ENCODE measurements around the gene LEF1. TPM values are rescaled to one million over a fixed set of nuclear protein-coding genes. Genes with fewer than 3 reads are reported as not detected.

LEF1 gene
- total RNA-seq, 4 donors from 2014 or later: 2.2 to 8.3 (median 3.7) TPM

DNA sequence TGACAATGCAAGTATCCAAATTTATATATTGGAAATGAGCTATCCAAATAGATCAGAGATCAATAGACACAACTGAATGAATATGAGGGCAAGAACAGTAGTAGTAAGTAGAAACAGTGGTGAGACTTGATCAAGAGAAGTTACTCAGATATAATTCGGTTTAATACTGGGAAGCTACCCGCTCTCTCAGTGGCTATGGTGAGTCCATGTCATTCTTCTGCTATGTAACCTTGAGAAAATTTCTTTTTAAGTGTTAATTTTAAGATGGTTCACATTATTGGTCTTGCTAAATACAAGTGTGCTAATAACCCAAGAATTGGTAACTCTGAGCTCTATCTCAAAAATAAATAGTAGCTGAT, 53.6 kb downstream of the LEF1 start:
- no peak for ATAC-seq (ENCODE audit: low FRiP score)
- TF ChIP-seq, protein P1, sequence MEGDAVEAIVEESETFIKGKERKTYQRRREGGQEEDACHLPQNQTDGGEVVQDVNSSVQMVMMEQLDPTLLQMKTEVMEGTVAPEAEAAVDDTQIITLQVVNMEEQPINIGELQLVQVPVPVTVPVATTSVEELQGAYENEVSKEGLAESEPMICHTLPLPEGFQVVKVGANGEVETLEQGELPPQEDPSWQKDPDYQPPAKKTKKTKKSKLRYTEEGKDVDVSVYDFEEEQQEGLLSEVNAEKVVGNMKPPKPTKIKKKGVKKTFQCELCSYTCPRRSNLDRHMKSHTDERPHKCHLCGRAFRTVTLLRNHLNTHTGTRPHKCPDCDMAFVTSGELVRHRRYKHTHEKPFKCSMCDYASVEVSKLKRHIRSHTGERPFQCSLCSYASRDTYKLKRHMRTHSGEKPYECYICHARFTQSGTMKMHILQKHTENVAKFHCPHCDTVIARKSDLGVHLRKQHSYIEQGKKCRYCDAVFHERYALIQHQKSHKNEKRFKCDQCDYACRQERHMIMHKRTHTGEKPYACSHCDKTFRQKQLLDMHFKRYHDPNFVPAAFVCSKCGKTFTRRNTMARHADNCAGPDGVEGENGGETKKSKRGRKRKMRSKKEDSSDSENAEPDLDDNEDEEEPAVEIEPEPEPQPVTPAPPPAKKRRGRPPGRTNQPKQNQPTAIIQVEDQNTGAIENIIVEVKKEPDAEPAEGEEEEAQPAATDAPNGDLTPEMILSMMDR (IDR thresholded peaks at IDR 0.05): no peak

DNA sequence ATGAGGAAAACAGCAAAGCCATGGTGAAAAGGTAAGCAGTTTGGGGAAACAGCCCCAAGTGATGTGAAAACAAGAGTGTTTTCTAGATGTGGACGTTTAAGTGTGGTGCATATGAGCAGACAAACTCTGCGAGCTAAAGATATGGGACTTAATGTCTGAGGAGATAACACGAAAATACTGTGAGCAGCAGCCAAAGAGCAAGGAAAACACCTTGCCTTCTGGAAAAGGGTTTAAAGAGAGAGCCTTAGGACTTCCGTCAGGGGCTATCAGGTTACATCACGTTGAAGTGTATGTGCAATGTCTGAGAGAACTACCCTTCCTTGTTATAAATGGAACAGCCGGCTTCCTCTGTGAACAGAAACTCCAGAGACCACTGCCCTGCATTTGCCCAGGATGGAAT, 54.2 kb downstream of the LEF1 start:
- TF ChIP-seq, protein P1 (IDR thresholded peaks at IDR 0.05): no peak
- ATAC-seq (ENCODE audit: low FRiP score): no peak
- DNase-seq (ENCODE audit: low spot score): no peak

More for the DNA sequence above, 53.6 kb downstream of the LEF1 start:
- no peak for DNase-seq (ENCODE audit: low spot score)

DNA sequence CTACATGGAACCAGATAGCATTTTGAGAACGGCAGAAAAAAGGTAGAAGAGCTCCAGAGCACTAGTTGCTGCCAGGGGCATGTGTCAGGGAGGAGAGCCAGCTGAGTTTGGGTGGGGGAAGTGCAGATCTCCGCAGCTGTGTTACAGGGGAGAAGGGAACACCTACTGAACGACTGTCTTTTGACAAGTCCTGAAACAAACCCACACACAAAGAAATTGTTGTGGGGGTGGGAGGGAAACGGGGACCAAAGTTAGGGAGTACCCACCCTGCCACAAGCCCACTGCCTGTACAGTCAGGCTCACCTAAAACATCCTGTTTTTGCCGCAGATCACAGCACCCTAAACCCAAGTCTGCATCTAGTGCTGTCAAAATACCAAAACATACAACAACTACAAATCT, 55.5 kb downstream of the LEF1 start:
- TF ChIP-seq, protein P1 (IDR thresholded peaks at IDR 0.05): no peak
- ATAC-seq (ENCODE audit: low FRiP score): no peak
- DNase-seq (ENCODE audit: low spot score): no peak

DNA sequence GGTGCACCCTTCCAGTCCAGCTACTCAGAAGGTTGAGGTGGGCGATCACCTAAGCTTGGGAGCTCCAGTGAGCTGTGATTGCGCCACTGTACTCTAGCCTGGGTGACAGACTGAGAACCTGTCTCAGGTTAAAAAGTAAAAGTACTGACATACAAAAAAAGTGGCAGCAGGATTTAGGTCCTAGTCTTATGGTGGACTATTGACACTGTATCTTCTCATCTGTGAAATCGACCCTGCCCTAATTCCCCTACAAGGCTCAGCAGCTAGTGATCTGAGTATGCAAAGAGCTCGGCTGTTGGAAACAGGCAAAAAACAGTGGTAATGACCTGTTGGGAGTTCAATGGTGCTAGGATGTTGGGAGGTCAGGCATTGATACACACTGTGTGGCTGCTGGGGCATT, 57.0 kb downstream of the LEF1 start:
- ATAC-seq (ENCODE audit: low FRiP score) (no peak), DNase-seq (ENCODE audit: low spot score) (no peak)
- TF ChIP-seq, protein P1 (IDR thresholded peaks at IDR 0.05): no peak

DNA sequence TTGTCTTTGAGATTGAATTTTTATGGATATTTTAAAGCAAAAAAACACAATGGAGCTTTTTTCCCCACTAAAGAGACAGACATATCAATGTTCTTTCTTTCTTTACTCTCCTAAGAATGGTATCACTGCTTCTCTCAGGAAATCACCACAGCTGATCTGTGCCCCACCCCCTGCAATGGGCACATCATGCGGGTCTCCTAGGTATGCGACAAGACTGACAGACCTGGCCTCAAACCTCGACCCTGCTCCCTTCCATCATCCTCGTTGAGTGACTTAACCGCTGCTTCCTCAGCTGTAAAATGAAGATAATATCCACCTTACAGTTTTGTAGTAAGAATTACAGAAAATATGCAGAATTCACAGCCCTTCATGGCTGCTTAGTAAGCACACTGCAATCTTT, 58.3 kb downstream of the LEF1 start:
- DNase-seq (ENCODE audit: low spot score) (no peak), ATAC-seq (ENCODE audit: low FRiP score) (no peak)
- TF ChIP-seq, protein P1 (IDR thresholded peaks at IDR 0.05): no peak

DNA sequence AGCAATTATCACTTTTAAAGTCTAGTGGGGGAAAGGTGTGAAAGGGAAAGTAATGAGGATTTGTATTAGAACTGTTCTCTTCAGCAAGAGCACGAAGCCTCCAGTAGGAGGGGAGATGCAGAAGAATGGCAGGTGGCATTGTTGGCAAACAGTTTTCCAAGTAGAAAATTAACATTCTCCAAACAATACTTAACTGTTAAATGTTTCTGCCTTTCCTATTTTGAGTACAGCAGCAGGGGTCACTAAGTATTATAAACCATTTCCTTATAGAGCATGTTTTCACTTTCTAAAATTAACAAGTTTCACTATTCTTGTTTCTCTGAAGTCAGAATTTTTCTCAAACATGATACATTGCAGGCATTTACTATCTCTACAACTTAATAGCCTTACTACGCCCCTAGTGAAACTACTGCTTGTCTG, 58.7 kb downstream of the LEF1 start:
- DNase-seq (ENCODE audit: low spot score): no peak

DNA sequence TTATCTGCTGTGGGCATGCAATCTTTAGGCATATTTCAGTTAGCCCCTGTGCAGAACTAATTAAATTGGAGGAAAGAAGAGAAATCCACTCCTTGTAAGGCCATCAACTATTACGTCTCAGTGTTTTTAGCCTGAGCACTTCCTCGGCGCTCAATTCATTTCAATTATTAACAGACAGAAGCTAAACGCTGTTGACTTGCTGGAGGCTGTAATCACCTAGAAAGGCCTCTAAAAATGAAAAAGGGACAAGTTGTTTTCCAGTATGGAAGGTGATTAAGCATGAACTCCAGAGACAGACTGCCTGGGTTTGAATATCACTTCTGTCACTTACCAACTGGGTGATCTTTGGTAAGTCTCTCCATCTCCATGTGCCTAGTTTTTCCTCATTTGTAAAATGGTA, 59.6 kb downstream of the LEF1 start:
- DNase-seq (ENCODE audit: low spot score): no peak
- ATAC-seq (ENCODE audit: low FRiP score): no peak
- TF ChIP-seq, protein P1 (IDR thresholded peaks at IDR 0.05): no peak

More for the DNA sequence above, 58.7 kb downstream of the LEF1 start:
- ATAC-seq (ENCODE audit: low FRiP score): no peak
- TF ChIP-seq, protein P1 (IDR thresholded peaks at IDR 0.05): no peak
